Stimulated activated CD4-positive, alpha-beta T cell treated with anti-CD3 and anti-CD28 coated beads, Interleukin-1b, Interleukin-23, amount 100 ng/mL, for 1 hour (primary cell): ENCODE results near the gene TEX2.
"Not testable (repeated sequence)": the region's sequence is repeated elsewhere in the genome, so short reads cannot be mapped to it uniquely, and the experiment has no call there.

Source experiments
- DNase-seq, 2 donors: peaks; one replicate each; pipeline ENCODE4 v3.0.0-alpha.2; 2020; ENCODE audit warnings: low read depth in 2 of 2

Gene TEX2

GRCh38 chr17:64183815-64184214 is 79.2 kb downstream of the TEX2 start:
- no peak for DNase-seq

- DNase-seq: no peak
Measured at GRCh38 chr17:64182325-64183012, 80.6 kb downstream of the TEX2 start.

GRCh38 chr17:64180089-64181073 is 82.7 kb downstream of the TEX2 start:
- no peak for DNase-seq

- not testable (repeated sequence) for DNase-seq
Measured at GRCh38 chr17:64179024-64179423, 84.0 kb downstream of the TEX2 start.

GRCh38 chr17:64178011-64178825 is 84.8 kb downstream of the TEX2 start:
- no peak for DNase-seq

- no peak for DNase-seq
Measured at GRCh38 chr17:64177311-64178010, 85.6 kb downstream of the TEX2 start.

GRCh38 chr17:64176556-64176955 is 86.5 kb downstream of the TEX2 start:
- DNase-seq: no peak

GRCh38 chr17:64174686-64175456 is 88.2 kb downstream of the TEX2 start:
- DNase-seq: no peak

- no peak for DNase-seq
Measured at GRCh38 chr17:64173646-64174045, 89.4 kb downstream of the TEX2 start.

- DNase-seq: no peak
Measured at GRCh38 chr17:64172510-64172909, 90.5 kb downstream of the TEX2 start.

- no peak for DNase-seq
Measured at GRCh38 chr17:64171041-64171440, 92.0 kb downstream of the TEX2 start.

GRCh38 chr17:64170286-64170685 is 92.8 kb downstream of the TEX2 start:
- DNase-seq: no peak

- not testable (repeated sequence) for DNase-seq
Measured at GRCh38 chr17:64167666-64168065, 95.4 kb downstream of the TEX2 start.

GRCh38 chr17:64166876-64167275 is 96.2 kb downstream of the TEX2 start:
- no peak for DNase-seq

- no peak for DNase-seq
Measured at GRCh38 chr17:64165347-64165746, 97.7 kb downstream of the TEX2 start.

GRCh38 chr17:64164596-64165285 is 98.3 kb downstream of the TEX2 start:
- no peak for DNase-seq

GRCh38 chr17:64163468-64163867 is 99.6 kb downstream of the TEX2 start:
- no peak for DNase-seq

GRCh38 chr17:64162554-64162953 is 100.5 kb downstream of the TEX2 start:
- DNase-seq: no peak

- no peak for DNase-seq
Measured at GRCh38 chr17:64161380-64162176, 101.5 kb downstream of the TEX2 start.
